Testis (tissue), 3 donors: ENCODE results near the gene SHISAL1. TPM values are rescaled to one million over a fixed set of nuclear protein-coding genes. Genes with fewer than 3 reads are reported as not detected.

Source experiments
- DNase-seq: peaks from one replicate; pipeline ENCODE4 v3.0.0-alpha.2; 2019
- H3K27ac ChIP-seq, 2 donors: fragments of 200-600 bp; sonication (generic); one replicate each; pipeline ENCODE4 v1.5.1; 2019
- H3K27me3 ChIP-seq: fragments of 200-600 bp; sonication (generic); one replicate; pipeline ENCODE4 v1.5.1; 2019
- H3K36me3 ChIP-seq: fragments of 200-600 bp; sonication (generic); one replicate; pipeline ENCODE4 v1.5.1; 2017; ENCODE audit warnings: low read depth; ENCODE audit errors: missing control alignments
- H3K4me1 ChIP-seq: fragments of 200-600 bp; sonication (generic); one replicate; pipeline ENCODE4 v1.5.1; 2019
- H3K4me3 ChIP-seq, 2 donors: fragments of 200-600 bp; sonication (generic); one replicate each; pipeline ENCODE4 v1.5.1; 2017 to 2019
- H3K9me3 ChIP-seq: fragments of 200-600 bp; sonication (generic); one replicate; pipeline ENCODE4 v1.5.1; 2017
- CTCF ChIP-seq, 3 experiments: fragments of 450-650 bp in 2 of 3; fragments of 200-600 bp in 1 of 3; sonication (generic) in 1 of 3; IDR thresholded peaks; one replicate each; pipeline ENCODE4 v1.5.1; 2016 to 2019; ENCODE audit warnings: antibody characterized with exemption in 3 of 3, mild to moderate bottlenecking in 2 of 3, moderate library complexity in 1 of 3
- POLR2A ChIP-seq: fragments of 450-650 bp; IDR thresholded peaks from one replicate; pipeline ENCODE4 v1.6.1; 2017; ENCODE audit warnings: antibody characterized with exemption, mild to moderate bottlenecking, moderate library complexity
- WGBS, 2 donors: methylation state at CpG; one replicate each; pipeline ENCODE4 v1.1.5; 2018; 5-methylcytosine and 5-hydroxymethylcytosine counted together
- intact Hi-C: fragments of 100-400 bp; cut with DNase I; formaldehyde crosslinking; loops from one replicate; pipeline ENCODE4 v1.15.1; 2023; ENCODE audit warnings: low total_unique reads
- polyA plus RNA-seq: library from polyadenylated mRNA; stranded (reverse); fragments of 350-450 nt; fragmentation: Illumina TruSeq; extraction: RNeasy Lipid Tissue Mini Kit (QIAGEN cat#74804); gene quantifications from one replicate; pipeline ENCODE4 v1.2.3, GENCODE V29; 2014; ENCODE audit warnings: low read depth, low replicate concordance; ENCODE audit not compliant: insufficient read depth
- total RNA-seq, 2 donors: library from RNA; depleted of rRNA; stranded (reverse); fragments of >200 nt; gene quantifications; one replicate each; pipeline ENCODE4 v1.2.3, GENCODE V29; 2016

SHISAL1 gene
- total and polyA plus RNA-seq, 3 donors from 2014 or later = 3.0 to 3.9 (median 3.1) TPM

GRCh38 chr22:44341431-44342346 is 28.9 kb upstream of the SHISAL1 start:
- Histone ChIP-seq H3K4me1 (no peaks in the 10 kb centered on the region), H3K27me3 (no peaks in the 10 kb centered on the region), H3K36me3 (no peaks in the 10 kb centered on the region), H3K27ac (no peak overlapping the region), H3K4me3 (no peak overlapping the region), H3K9me3 (no peaks in the 10 kb centered on the region)
- intact Hi-C loops = no loop called here
- TF ChIP-seq POLR2A (no peak), CTCF (IDR thresholded peaks at IDR 0.05) (no peak)
- DNase-seq = no peak
- 61 to 77% methylated on average over 9 to 17 of the region's 17 CpGs for WGBS, 2 donors

GRCh38 chr22:44340271-44341239 is 27.8 kb upstream of the SHISAL1 start:
- H3K27me3 ChIP-seq = no peaks in the 10 kb centered on the region
- 91 to 92% methylated on average over 9 to 21 of the region's 21 CpGs for WGBS, 2 donors
- no peaks in the 10 kb centered on the region for H3K4me1 ChIP-seq
- TF ChIP-seq POLR2A = no peak
- no peak for TF ChIP-seq CTCF (IDR thresholded peaks at IDR 0.05)
- H3K27ac ChIP-seq = no peak overlapping the region
- intact Hi-C loops = no loop called here
- DNase-seq = no peak
- no peaks in the 10 kb centered on the region for H3K9me3 ChIP-seq
- no peaks in the 10 kb centered on the region for H3K36me3 ChIP-seq
- no peak overlapping the region for H3K4me3 ChIP-seq

GRCh38 chr22:44338906-44339305 is 26.2 kb upstream of the SHISAL1 start:
- intact Hi-C loops = no loop called here

DNA sequence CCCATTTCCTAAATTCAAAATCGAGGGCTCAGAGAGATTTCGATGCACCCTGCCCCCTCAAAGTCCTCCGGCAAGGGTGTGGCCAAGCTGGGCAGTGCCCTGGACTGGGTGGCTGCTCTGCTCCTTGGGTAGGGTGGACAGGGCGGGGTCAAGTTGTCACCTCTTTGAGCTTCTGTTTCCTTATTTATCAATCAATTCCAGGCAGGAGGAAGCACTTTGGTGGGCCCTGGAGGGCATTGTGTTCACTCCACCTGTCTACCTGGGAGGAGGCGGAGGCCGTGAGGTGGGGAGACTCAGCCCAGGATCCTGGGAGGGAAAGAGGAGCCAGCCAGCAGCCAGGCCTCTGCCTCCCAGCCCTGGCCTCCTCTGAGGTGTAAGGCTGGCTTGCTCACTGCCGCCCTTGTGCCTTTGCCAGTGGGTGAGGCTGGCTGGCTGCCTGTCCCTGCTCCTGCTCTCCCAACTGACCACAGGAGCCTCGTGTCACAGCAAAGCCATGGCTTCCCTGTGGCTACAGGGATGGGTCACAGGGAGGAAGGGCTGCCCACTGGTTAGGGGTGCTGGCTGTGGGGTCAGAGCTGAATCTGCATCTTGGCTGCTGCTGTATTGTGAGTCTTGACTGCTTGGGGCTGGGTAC is 25.5 kb upstream of the SHISAL1 start:
- no peak overlapping the region for H3K27ac ChIP-seq
- no peaks in the 10 kb centered on the region for H3K4me1 ChIP-seq
- 77 to 90% methylated on average over 5 to 8 of the region's 8 CpGs for WGBS, 2 donors
- DNase-seq = no peak
- intact Hi-C loops = no loop called here
- no peaks in the 10 kb centered on the region for H3K9me3 ChIP-seq
- no peaks in the 10 kb centered on the region for H3K36me3 ChIP-seq
- H3K4me3 ChIP-seq = no peak overlapping the region
- TF ChIP-seq CTCF (IDR thresholded peaks at IDR 0.05) (no peak), POLR2A (no peak)
- H3K27me3 ChIP-seq = no peaks in the 10 kb centered on the region

More at GRCh38 chr22:44338906-44339305, 26.2 kb upstream of the SHISAL1 start:
- Histone ChIP-seq H3K36me3 (no peaks in the 10 kb centered on the region), H3K4me1 (no peaks in the 10 kb centered on the region), H3K27me3 (no peaks in the 10 kb centered on the region), H3K4me3 (no peak overlapping the region), H3K9me3 (no peaks in the 10 kb centered on the region), H3K27ac (no peak overlapping the region)
- no peak for DNase-seq
- 83 to 94% methylated on average over 1 to 2 of the region's 2 CpGs for WGBS, 2 donors
- TF ChIP-seq POLR2A = no peak
- TF ChIP-seq CTCF (IDR thresholded peaks at IDR 0.05) = no peak
